ENCODE measurements around the gene CELSR3. TPM values are rescaled to one million over a fixed set of nuclear protein-coding genes. Genes with fewer than 3 reads are reported as not detected.
A peak's percentile ranks its signal among the peaks of the same experiment; 100 is the strongest.

Gene CELSR3
- total and polyA plus RNA-seq, 4 donors = 0.16 to 0.37 (median 0.26) TPM

DNA sequence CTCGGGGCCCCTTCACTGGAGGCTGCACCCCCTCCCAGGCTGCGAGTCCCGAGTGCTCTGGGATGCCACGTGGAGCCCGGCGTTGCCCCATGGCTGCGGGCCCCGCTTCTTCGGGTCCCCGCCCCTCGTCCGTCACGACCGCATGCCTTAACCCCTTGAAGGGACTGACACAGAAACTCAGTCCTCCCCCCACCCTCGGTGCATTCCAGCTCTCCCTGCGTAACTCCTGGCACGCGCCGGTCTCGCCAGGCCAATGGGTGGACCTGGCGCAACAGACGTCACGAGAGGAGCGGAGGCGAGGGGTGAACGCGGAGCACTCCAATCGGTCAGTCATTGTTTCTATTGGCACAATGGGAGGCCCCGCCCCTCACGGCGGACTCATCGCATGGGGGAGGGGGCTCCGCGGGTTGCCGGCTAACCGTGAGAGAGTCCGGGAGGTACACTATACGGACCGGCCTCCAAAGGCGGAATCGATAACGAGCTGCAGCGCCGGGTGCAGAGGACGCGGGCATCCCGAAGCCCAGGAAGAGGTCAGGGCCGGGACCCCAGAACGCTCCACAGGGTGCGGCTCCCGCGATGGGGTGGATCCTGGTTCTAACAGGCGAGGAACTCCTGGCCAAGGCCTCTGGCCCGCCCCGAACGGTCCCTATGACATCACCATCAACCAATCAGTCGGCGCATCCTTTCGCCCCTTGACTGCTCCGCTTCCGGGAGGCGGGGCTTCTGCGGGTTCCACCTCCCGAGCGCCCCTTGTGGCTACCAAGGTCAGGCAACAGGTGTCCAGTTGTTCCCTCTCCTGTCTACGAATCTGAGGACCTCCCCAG is 1.0 kb upstream of the CELSR3 start:
- Histone ChIP-seq H3K9ac (ENCODE audit: low read depth in 1 of 2, low read length in 2 of 2) (no peak overlapping the region), H3K27ac (ENCODE audit: low read depth in 1 of 2, low read length in 2 of 2) (no peak overlapping the region), H3K27me3 (ENCODE audit: control insufficient read depth in 4 of 4, insufficient read depth in 4 of 4, low read length in 3 of 4) (peaks cover 0 to 5% (median 0%) of the 10 kb centered on the region in 4 donors), H3K4me3 (ENCODE audit: low read depth in 1 of 3, low read length in 3 of 3) (peak overlapping the region in 2 of 3 donors; percentile 49), H3K9me3 (ENCODE audit: control insufficient read depth in 4 of 4, low read length in 3 of 4) (peaks cover 0 to 6% (median 0%) of the 10 kb centered on the region in 4 donors), H3K4me1 (ENCODE audit: control insufficient read depth in 4 of 4, insufficient read depth in 4 of 4, low read length in 3 of 4) (peaks cover 0 to 15% (median 14%) of the 10 kb centered on the region in 4 donors), H3K36me3 (ENCODE audit: control insufficient read depth in 4 of 4, insufficient read depth in 3 of 4, low read depth in 1 of 4, low read length in 3 of 4) (no peaks in the 10 kb centered on the region)
- peak; percentile 96 for DNase-seq (ENCODE audit: low spot score)
- TF ChIP-seq, protein P1, sequence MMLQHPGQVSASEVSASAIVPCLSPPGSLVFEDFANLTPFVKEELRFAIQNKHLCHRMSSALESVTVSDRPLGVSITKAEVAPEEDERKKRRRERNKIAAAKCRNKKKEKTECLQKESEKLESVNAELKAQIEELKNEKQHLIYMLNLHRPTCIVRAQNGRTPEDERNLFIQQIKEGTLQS (IDR thresholded peaks at IDR 0.05) = no peak
- TF ChIP-seq NR2F2 (IDR thresholded peaks at IDR 0.05) (no peak), RAD21 (IDR thresholded peaks at IDR 0.05) (peak in 1 of 2 donors; percentile 28), GABPA (IDR thresholded peaks at IDR 0.05 in 1 of 2, conservative IDR thresholded peaks at IDR 0.05 in 1 of 2) (peak in 1 of 2 donors; percentile 48), RXRA (IDR thresholded peaks at IDR 0.05) (no peak), JUND (IDR thresholded peaks at IDR 0.05) (no peak), HNF4A (conservative IDR thresholded peaks at IDR 0.05) (no peak), TAF1 (conservative IDR thresholded peaks at IDR 0.05) (no peak), YY1 (IDR thresholded peaks at IDR 0.05) (no peak), HNF4G (IDR thresholded peaks at IDR 0.05) (no peak), SP1 (IDR thresholded peaks at IDR 0.05) (no peak)
- TF ChIP-seq, protein P2, sequence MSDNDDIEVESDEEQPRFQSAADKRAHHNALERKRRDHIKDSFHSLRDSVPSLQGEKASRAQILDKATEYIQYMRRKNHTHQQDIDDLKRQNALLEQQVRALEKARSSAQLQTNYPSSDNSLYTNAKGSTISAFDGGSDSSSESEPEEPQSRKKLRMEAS (IDR thresholded peaks at IDR 0.05) = no peak
- TF ChIP-seq, protein P3, sequence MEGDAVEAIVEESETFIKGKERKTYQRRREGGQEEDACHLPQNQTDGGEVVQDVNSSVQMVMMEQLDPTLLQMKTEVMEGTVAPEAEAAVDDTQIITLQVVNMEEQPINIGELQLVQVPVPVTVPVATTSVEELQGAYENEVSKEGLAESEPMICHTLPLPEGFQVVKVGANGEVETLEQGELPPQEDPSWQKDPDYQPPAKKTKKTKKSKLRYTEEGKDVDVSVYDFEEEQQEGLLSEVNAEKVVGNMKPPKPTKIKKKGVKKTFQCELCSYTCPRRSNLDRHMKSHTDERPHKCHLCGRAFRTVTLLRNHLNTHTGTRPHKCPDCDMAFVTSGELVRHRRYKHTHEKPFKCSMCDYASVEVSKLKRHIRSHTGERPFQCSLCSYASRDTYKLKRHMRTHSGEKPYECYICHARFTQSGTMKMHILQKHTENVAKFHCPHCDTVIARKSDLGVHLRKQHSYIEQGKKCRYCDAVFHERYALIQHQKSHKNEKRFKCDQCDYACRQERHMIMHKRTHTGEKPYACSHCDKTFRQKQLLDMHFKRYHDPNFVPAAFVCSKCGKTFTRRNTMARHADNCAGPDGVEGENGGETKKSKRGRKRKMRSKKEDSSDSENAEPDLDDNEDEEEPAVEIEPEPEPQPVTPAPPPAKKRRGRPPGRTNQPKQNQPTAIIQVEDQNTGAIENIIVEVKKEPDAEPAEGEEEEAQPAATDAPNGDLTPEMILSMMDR (IDR thresholded peaks at IDR 0.05; ENCODE audit: low read depth, low read length, missing input control) = peak; percentile 50
- TF ChIP-seq, protein P4, sequence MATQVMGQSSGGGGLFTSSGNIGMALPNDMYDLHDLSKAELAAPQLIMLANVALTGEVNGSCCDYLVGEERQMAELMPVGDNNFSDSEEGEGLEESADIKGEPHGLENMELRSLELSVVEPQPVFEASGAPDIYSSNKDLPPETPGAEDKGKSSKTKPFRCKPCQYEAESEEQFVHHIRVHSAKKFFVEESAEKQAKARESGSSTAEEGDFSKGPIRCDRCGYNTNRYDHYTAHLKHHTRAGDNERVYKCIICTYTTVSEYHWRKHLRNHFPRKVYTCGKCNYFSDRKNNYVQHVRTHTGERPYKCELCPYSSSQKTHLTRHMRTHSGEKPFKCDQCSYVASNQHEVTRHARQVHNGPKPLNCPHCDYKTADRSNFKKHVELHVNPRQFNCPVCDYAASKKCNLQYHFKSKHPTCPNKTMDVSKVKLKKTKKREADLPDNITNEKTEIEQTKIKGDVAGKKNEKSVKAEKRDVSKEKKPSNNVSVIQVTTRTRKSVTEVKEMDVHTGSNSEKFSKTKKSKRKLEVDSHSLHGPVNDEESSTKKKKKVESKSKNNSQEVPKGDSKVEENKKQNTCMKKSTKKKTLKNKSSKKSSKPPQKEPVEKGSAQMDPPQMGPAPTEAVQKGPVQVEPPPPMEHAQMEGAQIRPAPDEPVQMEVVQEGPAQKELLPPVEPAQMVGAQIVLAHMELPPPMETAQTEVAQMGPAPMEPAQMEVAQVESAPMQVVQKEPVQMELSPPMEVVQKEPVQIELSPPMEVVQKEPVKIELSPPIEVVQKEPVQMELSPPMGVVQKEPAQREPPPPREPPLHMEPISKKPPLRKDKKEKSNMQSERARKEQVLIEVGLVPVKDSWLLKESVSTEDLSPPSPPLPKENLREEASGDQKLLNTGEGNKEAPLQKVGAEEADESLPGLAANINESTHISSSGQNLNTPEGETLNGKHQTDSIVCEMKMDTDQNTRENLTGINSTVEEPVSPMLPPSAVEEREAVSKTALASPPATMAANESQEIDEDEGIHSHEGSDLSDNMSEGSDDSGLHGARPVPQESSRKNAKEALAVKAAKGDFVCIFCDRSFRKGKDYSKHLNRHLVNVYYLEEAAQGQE (IDR thresholded peaks at IDR 0.05) = peak; percentile 34
- TF ChIP-seq, protein P5, sequence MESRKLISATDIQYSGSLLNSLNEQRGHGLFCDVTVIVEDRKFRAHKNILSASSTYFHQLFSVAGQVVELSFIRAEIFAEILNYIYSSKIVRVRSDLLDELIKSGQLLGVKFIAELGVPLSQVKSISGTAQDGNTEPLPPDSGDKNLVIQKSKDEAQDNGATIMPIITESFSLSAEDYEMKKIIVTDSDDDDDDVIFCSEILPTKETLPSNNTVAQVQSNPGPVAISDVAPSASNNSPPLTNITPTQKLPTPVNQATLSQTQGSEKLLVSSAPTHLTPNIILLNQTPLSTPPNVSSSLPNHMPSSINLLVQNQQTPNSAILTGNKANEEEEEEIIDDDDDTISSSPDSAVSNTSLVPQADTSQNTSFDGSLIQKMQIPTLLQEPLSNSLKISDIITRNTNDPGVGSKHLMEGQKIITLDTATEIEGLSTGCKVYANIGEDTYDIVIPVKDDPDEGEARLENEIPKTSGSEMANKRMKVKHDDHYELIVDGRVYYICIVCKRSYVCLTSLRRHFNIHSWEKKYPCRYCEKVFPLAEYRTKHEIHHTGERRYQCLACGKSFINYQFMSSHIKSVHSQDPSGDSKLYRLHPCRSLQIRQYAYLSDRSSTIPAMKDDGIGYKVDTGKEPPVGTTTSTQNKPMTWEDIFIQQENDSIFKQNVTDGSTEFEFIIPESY (IDR thresholded peaks at IDR 0.05) = no peak
- WGBS = 3% methylated on average over 66 of the region's 66 CpGs
